HepG2 (cell line): ENCODE measurements around the gene BTN1A1. TPM values are rescaled to one million over a fixed set of nuclear protein-coding genes. Genes with fewer than 3 reads are reported as not detected.

ENCODE experiments used
- CHD2 ChIP-seq: IDR thresholded peaks from 2 replicates; pipeline ENCODE4 v1.6.1; 2011; ENCODE audit warnings: low read depth, low read length, improper control_type of control experiment
- CREB1 ChIP-seq, 2 experiments: fragments of 450-650 bp in 1 of 2; IDR thresholded peaks; 2 replicates each; pipeline ENCODE4 v1.6.1; 2016 to 2017; ENCODE audit warnings: control low read depth in 1 of 2, mild to moderate bottlenecking in 1 of 2, missing compliant biosample characterization in 1 of 2, missing genetic modification characterization in 1 of 2
- ELF1 ChIP-seq: sonication (generic); formaldehyde crosslinking; IDR thresholded peaks from 2 replicates; pipeline ENCODE4 v1.4.0; 2020; ENCODE audit warnings: missing genetic modification reagents
- HDAC1 ChIP-seq: sonication (generic); formaldehyde crosslinking; IDR thresholded peaks from 2 replicates; pipeline ENCODE4 v1.5.1; 2020; ENCODE audit warnings: mild to moderate bottlenecking, missing genetic modification reagents
- KLF13 ChIP-seq: sonication (generic); formaldehyde crosslinking; IDR thresholded peaks from 2 replicates; pipeline ENCODE4 v1.4.0; 2020; ENCODE audit warnings: mild to moderate bottlenecking, missing genetic modification reagents
- NFYC ChIP-seq: IDR thresholded peaks from 2 replicates; pipeline ENCODE4 v1.6.1; 2016; ENCODE audit warnings: missing genetic modification reagents, missing compliant biosample characterization
- RFX5 ChIP-seq: IDR thresholded peaks from 2 replicates; pipeline ENCODE4 v1.6.1; 2011; ENCODE audit warnings: low read depth, low read length, improper control_type of control experiment
- SAFB2 ChIP-seq: sonication (generic); formaldehyde crosslinking; IDR thresholded peaks from 2 replicates; pipeline ENCODE4 v1.5.1; 2020; ENCODE audit warnings: missing genetic modification reagents, low read depth, mild to moderate bottlenecking, borderline replicate concordance
- SATB2 ChIP-seq: sonication (generic); formaldehyde crosslinking; IDR thresholded peaks from 2 replicates; pipeline ENCODE4 v1.5.0; 2020; ENCODE audit warnings: missing genetic modification reagents
- ZC3H13 ChIP-seq: sonication (generic); formaldehyde crosslinking; IDR thresholded peaks from 2 replicates; pipeline ENCODE4 v1.8.1; 2023; ENCODE audit warnings: mild to moderate bottlenecking, missing genetic modification reagents, moderate library complexity
- ZFYVE20 ChIP-seq: sonication (generic); formaldehyde crosslinking; IDR thresholded peaks from 2 replicates; pipeline ENCODE4 v1.8.0; 2023; ENCODE audit warnings: low read depth, mild to moderate bottlenecking, moderate library complexity, missing genetic modification reagents, borderline replicate concordance
- ZNF333 ChIP-seq: sonication (generic); formaldehyde crosslinking; IDR thresholded peaks from 2 replicates; pipeline ENCODE4 v1.4.0; 2020; ENCODE audit warnings: mild to moderate bottlenecking, missing genetic modification reagents, borderline replicate concordance
- ZNF790 ChIP-seq: sonication (generic); formaldehyde crosslinking; IDR thresholded peaks from 2 replicates; pipeline ENCODE4 v1.8.0; 2022; ENCODE audit warnings: missing genetic modification reagents, mild to moderate bottlenecking, borderline replicate concordance
- ZNF83 ChIP-seq: sonication (generic); formaldehyde crosslinking; IDR thresholded peaks from 2 replicates; pipeline ENCODE4 v1.4.0; 2020; ENCODE audit warnings: missing genetic modification reagents, mild to moderate bottlenecking, borderline replicate concordance
- ZSCAN20 ChIP-seq: sonication (generic); formaldehyde crosslinking; IDR thresholded peaks from 2 replicates; pipeline ENCODE4 v1.4.0; 2020; ENCODE audit warnings: missing genetic modification reagents, mild to moderate bottlenecking, borderline replicate concordance
- ZSCAN25 ChIP-seq: sonication (generic); formaldehyde crosslinking; IDR thresholded peaks from 2 replicates; pipeline ENCODE4 v1.8.0; 2022; ENCODE audit warnings: mild to moderate bottlenecking, missing genetic modification reagents
- polyA plus RNA-seq, 8 experiments: library from polyadenylated mRNA; depleted of rRNA in 3 of 8; stranded (reverse) in 7 of 8; unstranded in 1 of 8; fragments of >200 nt; fragmentation: Illumina TruSeq in 4 of 8; extraction: Trizol in 4 of 8; gene quantifications; 2 replicates each; pipeline versions ENCODE4 v1.2.1 to v1.2.3, GENCODE V29; 2011 to 2016; ENCODE audit warnings: low read depth in 4 of 8, missing spikeins in 1 of 8, mixed read lengths in 1 of 8; ENCODE audit not compliant: insufficient read depth in 1 of 8
- total RNA-seq, 5 experiments: library from RNA; depleted of rRNA; stranded (reverse); fragments of >200 nt; fragmentation: Illumina TruSeq; extraction: Trizol; gene quantifications; 2 replicates each; pipeline ENCODE4 v1.2.3, GENCODE V29; 2016; ENCODE audit warnings: low read depth in 1 of 5
- TF ChIP-seq, protein P1 (sequence below): sonication (generic); formaldehyde crosslinking; IDR thresholded peaks from 2 replicates; pipeline ENCODE4 v1.9.0; 2021; ENCODE audit warnings: mild to moderate bottlenecking, missing genetic modification reagents
- TF ChIP-seq, protein P2 (sequence below): IDR thresholded peaks from 2 replicates; pipeline ENCODE4 v1.4.0; 2020; ENCODE audit warnings: mild to moderate bottlenecking, missing genetic modification reagents
- TF ChIP-seq, protein P3 (sequence below): sonication (generic); formaldehyde crosslinking; IDR thresholded peaks from 2 replicates; pipeline ENCODE4 v1.5.0; 2020; ENCODE audit warnings: mild to moderate bottlenecking, low read depth, missing genetic modification reagents, borderline replicate concordance

BTN1A1 gene
- total and polyA plus RNA-seq, 2 of the 13 experiments (the other 11 are each of a cell fraction or from before 2014, with no cell fraction given) = 0.04 TPM; not detected in 1

DNA sequence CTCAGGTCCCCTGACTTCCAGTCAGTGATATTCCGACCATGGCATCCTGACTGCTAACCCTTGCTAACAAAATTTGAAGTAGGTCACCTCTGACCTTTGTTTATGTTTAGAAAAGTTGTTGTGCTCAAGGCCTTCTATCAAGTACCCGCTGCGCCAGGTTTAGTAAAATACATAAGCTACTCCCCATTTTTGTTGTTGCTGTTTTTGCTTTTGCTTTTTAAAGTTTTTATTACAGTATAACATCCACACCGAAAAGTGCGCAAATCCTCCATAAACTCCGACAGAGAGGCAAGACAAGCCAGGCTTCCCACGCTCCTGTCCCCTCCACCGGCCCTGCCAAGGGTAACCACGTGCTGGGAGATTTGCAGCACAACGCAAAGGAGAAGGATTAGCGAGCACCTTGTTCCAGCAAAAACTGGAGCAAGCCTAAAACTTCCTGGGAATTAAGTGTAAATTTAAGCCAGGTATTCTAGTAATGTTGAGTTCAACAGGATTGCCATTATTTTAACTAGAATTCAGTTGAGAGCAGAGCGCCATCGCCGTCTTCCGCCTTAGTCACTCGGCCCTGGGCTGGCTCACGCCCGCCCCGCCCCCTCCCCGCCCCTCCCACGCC, 20.2 kb downstream of the BTN1A1 start (continued):
- TF ChIP-seq, protein P1, sequence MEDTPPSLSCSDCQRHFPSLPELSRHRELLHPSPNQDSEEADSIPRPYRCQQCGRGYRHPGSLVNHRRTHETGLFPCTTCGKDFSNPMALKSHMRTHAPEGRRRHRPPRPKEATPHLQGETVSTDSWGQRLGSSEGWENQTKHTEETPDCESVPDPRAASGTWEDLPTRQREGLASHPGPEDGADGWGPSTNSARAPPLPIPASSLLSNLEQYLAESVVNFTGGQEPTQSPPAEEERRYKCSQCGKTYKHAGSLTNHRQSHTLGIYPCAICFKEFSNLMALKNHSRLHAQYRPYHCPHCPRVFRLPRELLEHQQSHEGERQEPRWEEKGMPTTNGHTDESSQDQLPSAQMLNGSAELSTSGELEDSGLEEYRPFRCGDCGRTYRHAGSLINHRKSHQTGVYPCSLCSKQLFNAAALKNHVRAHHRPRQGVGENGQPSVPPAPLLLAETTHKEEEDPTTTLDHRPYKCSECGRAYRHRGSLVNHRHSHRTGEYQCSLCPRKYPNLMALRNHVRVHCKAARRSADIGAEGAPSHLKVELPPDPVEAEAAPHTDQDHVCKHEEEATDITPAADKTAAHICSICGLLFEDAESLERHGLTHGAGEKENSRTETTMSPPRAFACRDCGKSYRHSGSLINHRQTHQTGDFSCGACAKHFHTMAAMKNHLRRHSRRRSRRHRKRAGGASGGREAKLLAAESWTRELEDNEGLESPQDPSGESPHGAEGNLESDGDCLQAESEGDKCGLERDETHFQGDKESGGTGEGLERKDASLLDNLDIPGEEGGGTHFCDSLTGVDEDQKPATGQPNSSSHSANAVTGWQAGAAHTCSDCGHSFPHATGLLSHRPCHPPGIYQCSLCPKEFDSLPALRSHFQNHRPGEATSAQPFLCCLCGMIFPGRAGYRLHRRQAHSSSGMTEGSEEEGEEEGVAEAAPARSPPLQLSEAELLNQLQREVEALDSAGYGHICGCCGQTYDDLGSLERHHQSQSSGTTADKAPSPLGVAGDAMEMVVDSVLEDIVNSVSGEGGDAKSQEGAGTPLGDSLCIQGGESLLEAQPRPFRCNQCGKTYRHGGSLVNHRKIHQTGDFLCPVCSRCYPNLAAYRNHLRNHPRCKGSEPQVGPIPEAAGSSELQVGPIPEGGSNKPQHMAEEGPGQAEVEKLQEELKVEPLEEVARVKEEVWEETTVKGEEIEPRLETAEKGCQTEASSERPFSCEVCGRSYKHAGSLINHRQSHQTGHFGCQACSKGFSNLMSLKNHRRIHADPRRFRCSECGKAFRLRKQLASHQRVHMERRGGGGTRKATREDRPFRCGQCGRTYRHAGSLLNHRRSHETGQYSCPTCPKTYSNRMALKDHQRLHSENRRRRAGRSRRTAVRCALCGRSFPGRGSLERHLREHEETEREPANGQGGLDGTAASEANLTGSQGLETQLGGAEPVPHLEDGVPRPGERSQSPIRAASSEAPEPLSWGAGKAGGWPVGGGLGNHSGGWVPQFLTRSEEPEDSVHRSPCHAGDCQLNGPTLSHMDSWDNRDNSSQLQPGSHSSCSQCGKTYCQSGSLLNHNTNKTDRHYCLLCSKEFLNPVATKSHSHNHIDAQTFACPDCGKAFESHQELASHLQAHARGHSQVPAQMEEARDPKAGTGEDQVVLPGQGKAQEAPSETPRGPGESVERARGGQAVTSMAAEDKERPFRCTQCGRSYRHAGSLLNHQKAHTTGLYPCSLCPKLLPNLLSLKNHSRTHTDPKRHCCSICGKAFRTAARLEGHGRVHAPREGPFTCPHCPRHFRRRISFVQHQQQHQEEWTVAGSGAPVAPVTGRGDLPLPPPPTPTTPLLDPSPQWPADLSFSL (CRISPR knock-in tag) = no peak
- TF ChIP-seq ZSCAN20 (CRISPR knock-in tag) (peak; percentile 41; the same call in 1 of the 2 replicates), ZC3H13 (CRISPR knock-in tag) (0 out of 2 replicates have a peak, but pooled peaks have one; percentile 43), RFX5 (no peak), CREB1 (IDR thresholded peaks at IDR 0.05) (no peak), CREB1 (CRISPR knock-in tag; IDR thresholded peaks at IDR 0.05) (no peak), ZNF83 (CRISPR knock-in tag) (no peak), ZSCAN25 (CRISPR knock-in tag) (peak; percentile 20), KLF13 (no peak), ZNF333 (no peak), ELF1 (CRISPR knock-in tag) (peak; percentile 63; the same call in 1 of the 2 replicates), HDAC1 (CRISPR knock-in tag) (peak; percentile 9; the same call in 1 of the 2 replicates), NFYC (CRISPR knock-in tag) (no peak), CHD2 (no peak), ZNF790 (peak; percentile 62; the same call in 1 of the 2 replicates), SATB2 (CRISPR knock-in tag) (no peak), SAFB2 (CRISPR knock-in tag) (peak; percentile 26; the same call in 1 of the 2 replicates), ZFYVE20 (CRISPR knock-in tag) (0 out of 2 replicates have a peak, but pooled peaks have one; percentile 44)
- TF ChIP-seq, protein P2, sequence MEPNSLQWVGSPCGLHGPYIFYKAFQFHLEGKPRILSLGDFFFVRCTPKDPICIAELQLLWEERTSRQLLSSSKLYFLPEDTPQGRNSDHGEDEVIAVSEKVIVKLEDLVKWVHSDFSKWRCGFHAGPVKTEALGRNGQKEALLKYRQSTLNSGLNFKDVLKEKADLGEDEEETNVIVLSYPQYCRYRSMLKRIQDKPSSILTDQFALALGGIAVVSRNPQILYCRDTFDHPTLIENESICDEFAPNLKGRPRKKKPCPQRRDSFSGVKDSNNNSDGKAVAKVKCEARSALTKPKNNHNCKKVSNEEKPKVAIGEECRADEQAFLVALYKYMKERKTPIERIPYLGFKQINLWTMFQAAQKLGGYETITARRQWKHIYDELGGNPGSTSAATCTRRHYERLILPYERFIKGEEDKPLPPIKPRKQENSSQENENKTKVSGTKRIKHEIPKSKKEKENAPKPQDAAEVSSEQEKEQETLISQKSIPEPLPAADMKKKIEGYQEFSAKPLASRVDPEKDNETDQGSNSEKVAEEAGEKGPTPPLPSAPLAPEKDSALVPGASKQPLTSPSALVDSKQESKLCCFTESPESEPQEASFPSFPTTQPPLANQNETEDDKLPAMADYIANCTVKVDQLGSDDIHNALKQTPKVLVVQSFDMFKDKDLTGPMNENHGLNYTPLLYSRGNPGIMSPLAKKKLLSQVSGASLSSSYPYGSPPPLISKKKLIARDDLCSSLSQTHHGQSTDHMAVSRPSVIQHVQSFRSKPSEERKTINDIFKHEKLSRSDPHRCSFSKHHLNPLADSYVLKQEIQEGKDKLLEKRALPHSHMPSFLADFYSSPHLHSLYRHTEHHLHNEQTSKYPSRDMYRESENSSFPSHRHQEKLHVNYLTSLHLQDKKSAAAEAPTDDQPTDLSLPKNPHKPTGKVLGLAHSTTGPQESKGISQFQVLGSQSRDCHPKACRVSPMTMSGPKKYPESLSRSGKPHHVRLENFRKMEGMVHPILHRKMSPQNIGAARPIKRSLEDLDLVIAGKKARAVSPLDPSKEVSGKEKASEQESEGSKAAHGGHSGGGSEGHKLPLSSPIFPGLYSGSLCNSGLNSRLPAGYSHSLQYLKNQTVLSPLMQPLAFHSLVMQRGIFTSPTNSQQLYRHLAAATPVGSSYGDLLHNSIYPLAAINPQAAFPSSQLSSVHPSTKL (CRISPR knock-in tag) = peak; percentile 63
- TF ChIP-seq, protein P3, sequence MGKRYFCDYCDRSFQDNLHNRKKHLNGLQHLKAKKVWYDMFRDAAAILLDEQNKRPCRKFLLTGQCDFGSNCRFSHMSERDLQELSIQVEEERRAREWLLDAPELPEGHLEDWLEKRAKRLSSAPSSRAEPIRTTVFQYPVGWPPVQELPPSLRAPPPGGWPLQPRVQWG = no peak
